ENCODE data around the gene GALNT15. TPM values are rescaled to one million over a fixed set of nuclear protein-coding genes. Genes with fewer than 3 reads are reported as not detected.

Gene GALNT15
- total RNA-seq, 4 donors from 2014 or later: 75.4 to 297 (median 134) TPM

- H3K9me3 ChIP-seq: no peaks in the 10 kb centered on the region
- WGBS, 2 donors (ENCODE audit: low coverage in 1 of 2): 63 to 67% methylated on average over 4 of the region's 4 CpGs
- H3K27ac ChIP-seq: no peak overlapping the region
- H3K36me3 ChIP-seq: peaks cover 0 to 47% of the 10 kb centered on the region in 2 donors
- H3K4me1 ChIP-seq: peaks cover 0 to 49% (median 11%) of the 10 kb centered on the region in 3 donors
- H3K27me3 ChIP-seq: no peaks in the 10 kb centered on the region
- ATAC-seq: no peak
- no peak overlapping the region for H3K4me3 ChIP-seq
- no peak for TF ChIP-seq POLR2AphosphoS5 (IDR thresholded peaks at IDR 0.05)
- TF ChIP-seq CTCF (IDR thresholded peaks at IDR 0.05): no peak
- no peak for TF ChIP-seq POLR2A (IDR thresholded peaks at IDR 0.05)
- no peak for TF ChIP-seq EP300 (IDR thresholded peaks at IDR 0.05)
These were observed 87.7 kb downstream of the GALNT15 start for GRCh38 chr3:16262174-16262573.

GRCh38 chr3:16264174-16264707 is 89.8 kb downstream of the GALNT15 start:
- no peak for ATAC-seq
- H3K4me3 ChIP-seq: peak overlapping the region; percentile 70 to 94
- WGBS, 2 donors (ENCODE audit: low coverage in 1 of 2): 0% methylated on average over 3 to 4 of the region's 21 CpGs
- H3K36me3 ChIP-seq: peaks cover 0 to 31% of the 10 kb centered on the region in 2 donors
- TF ChIP-seq CTCF (IDR thresholded peaks at IDR 0.05): no peak
- no peak for TF ChIP-seq POLR2AphosphoS5 (IDR thresholded peaks at IDR 0.05)
- TF ChIP-seq EP300 (IDR thresholded peaks at IDR 0.05): no peak
- no peak for TF ChIP-seq POLR2A (IDR thresholded peaks at IDR 0.05)
- no peaks in the 10 kb centered on the region for H3K9me3 ChIP-seq
- no peaks in the 10 kb centered on the region for H3K27me3 ChIP-seq
- H3K27ac ChIP-seq: peak overlapping the region; percentile 83 to 97 (median 92)
- H3K4me1 ChIP-seq: peaks cover 4 to 68% (median 11%) of the 10 kb centered on the region in 3 donors

- peak; percentile 64 to 71 for TF ChIP-seq POLR2A (IDR thresholded peaks at IDR 0.05)
- TF ChIP-seq CTCF (IDR thresholded peaks at IDR 0.05): peak in 3 of 4 experiments; percentile 9 to 67 (median 64)
- TF ChIP-seq POLR2AphosphoS5 (IDR thresholded peaks at IDR 0.05): peak; percentile 83
- no peak for TF ChIP-seq EP300 (IDR thresholded peaks at IDR 0.05)
- no peaks in the 10 kb centered on the region for H3K27me3 ChIP-seq
- H3K9me3 ChIP-seq: no peaks in the 10 kb centered on the region
- H3K4me3 ChIP-seq: peak within 1 kb of the TSS; percentile 70 to 94
- peak within 1 kb of the TSS; percentile 91 to 97 (median 93) for H3K27ac ChIP-seq
- H3K4me1 ChIP-seq: peaks cover 4 to 68% (median 11%) of the 10 kb centered on the region in 3 donors
- peaks cover 0 to 31% of the 10 kb centered on the region in 2 donors for H3K36me3 ChIP-seq
- peak; percentile 99 for ATAC-seq
- WGBS, 2 donors (ENCODE audit: low coverage in 1 of 2): 0% methylated on average over 4 to 7 of the region's 61 CpGs
These were observed 90.4 kb downstream of the GALNT15 start, which contains the start of the genes DPH3 and OXNAD1 for GRCh38 chr3:16264708-16265454. Gene DPH3, minus strand, starts transcription at chr3:16264943. Its CDS starts 67 bp downstream, at chr3:16264876. Gene OXNAD1, plus strand, starts transcription at chr3:16265212. Its CDS starts 5,741 bp downstream, at chr3:16270953.

- peaks cover 0 to 29% of the 10 kb centered on the region in 2 donors for H3K36me3 ChIP-seq
- peaks cover 4 to 68% (median 11%) of the 10 kb centered on the region in 3 donors for H3K4me1 ChIP-seq
- no peak for ATAC-seq
- no peaks in the 10 kb centered on the region for H3K9me3 ChIP-seq
- peak overlapping the region; percentile 70 to 94 for H3K4me3 ChIP-seq
- WGBS, 2 donors (ENCODE audit: low coverage in 1 of 2): 0% methylated on average over 4 of the region's 6 CpGs; no CpG with 5 or more reads in 1 of the 2 donors
- no peaks in the 10 kb centered on the region for H3K27me3 ChIP-seq
- peak overlapping the region; percentile 91 to 97 (median 93) for H3K27ac ChIP-seq
- TF ChIP-seq POLR2AphosphoS5 (IDR thresholded peaks at IDR 0.05) (no peak), CTCF (IDR thresholded peaks at IDR 0.05) (no peak), POLR2A (IDR thresholded peaks at IDR 0.05) (no peak), EP300 (IDR thresholded peaks at IDR 0.05) (no peak)
These were observed 90.9 kb downstream of the GALNT15 start for GRCh38 chr3:16265455-16265786.
